ENCODE results near the gene SDC4.

Gene SDC4

DNA sequence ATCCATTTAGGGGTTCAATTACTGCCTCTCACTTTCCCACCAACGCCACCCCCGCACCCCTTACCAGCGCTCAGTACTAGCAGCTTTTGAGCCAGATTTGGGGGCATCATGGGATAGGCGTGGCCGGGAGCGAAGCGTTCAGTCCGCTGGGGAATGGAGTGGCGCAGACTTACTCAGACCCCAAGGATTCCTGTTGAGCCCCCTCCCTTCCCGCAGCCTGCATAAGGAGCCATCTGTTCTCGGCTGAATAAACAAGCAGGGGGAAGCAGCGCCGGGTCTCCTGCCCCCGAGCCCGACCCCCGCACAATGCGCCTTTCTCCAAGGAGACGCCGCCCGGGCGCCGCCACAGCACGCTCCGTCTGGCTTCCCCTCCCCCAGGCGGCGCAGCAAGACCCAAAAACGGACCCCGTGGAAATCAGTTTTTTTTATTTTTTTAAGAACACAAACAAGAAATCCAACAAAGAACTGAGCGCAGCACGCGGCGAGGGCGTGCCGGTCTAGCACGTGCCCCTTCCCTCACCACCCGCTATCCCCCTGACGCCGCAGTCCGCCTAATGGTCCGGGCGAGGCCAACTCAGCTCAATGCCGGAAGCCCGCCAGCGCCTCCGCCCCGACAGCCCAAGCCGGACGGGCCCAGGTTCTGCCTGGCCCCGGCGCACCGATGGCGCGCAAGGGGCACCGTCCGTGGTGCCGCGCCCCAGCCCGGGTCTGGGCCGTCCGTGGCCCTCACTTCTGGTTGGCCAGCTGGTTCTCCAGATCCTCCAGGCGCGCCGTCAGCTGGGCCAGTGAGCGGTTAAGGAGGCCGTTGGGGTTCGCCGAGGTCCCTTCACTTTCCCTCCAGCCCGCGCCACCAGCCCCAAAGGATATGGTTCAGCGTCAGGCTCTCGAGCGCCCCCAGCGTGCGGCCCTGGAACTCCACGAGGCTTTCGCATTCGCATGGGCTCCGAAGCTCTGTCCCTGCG is 54.9 kb downstream of the SDC4 start:
- peak; percentile 57 for DNase-seq

DNA sequence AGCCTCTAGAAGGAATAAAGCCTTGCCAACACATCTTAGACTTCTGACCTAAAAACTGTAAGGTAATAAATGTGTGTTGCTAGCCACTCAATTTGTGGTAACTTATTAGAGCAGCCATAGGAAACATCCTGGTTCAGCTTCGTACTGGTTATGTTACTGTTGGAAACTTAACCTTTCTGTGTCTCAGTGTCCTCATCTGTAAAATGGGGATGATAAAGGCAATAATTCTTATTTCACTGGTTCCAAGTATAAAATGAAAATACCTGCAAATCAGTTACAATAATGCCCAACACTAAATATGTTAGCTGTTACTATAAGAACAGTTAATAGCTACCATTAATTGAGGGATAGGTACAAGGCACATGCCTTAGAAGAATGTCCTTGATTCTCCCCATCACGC is 55.9 kb downstream of the SDC4 start:
- no peak for DNase-seq

DNA sequence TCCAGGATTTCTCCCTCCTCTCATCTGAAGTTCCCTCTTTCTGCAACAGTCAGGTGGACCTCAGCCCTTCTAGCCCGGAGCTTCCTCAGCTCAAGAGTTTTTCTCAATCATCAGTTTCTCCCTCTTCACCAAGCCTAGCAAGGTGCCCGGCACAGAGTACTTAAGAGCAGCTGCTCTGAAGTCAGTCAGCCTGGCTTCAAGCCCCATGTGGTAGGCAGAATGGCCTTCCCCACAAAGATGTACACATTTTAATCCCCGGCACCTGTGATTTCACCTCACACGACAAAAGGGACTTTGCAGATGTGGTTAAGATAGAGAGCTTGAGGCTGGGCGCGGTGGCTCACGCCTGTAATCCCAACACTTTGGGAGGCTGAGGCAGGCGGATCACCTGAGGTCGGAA is 56.7 kb downstream of the SDC4 start:
- no peak for DNase-seq

DNA sequence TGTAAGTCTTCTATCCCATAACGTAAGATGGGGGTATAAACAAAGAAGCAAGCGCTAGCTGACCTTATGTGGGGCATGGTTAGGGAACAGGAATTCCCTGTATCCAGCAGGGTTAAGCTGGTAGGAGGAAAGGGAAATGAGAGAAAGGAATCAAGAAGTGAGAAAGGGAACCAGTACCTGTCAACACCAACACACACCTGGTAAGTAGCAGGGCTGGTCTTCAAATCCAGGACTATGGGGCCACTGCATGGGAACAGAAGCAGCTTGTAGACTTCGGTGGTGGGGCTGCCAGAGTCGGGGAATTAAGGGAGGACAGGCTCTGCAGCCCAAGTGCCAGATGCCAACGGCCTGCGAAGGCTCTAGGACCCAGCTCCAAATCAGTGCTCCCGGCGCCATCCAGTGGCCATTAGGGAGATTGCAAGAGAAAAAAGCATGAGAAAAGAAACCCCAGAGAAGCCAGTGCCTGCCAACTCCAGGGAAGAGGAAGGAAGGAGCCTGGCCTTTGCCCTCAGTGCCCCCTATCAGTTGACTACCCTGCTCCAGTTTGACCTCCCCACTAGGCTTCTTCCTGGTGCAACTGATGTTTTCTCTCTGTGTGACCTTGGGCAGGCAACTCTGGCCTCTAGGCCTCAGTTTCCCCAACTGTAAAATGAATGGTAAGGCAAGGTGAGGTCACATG is 57.4 kb downstream of the SDC4 start:
- peak; percentile 74 for DNase-seq

DNA sequence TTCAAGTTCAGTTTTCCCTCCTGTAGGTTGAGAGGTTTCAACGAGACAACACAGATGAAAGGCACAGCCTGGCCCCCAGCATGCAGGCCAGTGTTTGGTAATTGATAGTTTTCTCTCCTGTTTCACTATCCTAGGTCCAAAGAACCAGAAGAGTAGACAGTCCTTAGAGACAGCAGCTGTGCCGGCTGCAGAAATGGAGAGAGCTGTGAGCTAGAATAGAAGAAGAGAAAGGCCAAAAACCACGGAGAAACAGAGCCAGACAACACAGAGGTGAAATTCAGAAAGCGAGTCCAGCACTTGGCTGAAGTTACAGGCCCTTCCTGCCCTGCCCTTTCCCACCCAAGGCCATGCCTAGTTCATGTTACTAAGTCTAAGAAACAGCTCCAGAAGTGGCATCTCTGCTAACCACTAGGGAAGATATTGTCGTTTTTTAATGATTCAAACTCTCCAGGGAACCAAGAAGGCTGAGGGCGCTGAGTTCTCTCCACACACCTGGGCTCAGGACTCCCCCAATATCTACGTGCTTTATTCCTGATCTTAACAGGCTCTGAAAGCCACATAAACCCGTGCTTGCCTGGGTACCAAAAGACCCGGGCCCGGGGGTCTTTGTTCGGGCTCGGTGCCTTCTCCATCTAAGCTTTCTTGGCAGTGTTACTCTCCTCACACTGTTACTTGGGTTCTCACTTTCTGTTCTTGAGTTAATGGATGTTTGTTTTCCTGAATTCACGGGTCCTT is 58.1 kb downstream of the SDC4 start:
- DNase-seq = no peak

DNA sequence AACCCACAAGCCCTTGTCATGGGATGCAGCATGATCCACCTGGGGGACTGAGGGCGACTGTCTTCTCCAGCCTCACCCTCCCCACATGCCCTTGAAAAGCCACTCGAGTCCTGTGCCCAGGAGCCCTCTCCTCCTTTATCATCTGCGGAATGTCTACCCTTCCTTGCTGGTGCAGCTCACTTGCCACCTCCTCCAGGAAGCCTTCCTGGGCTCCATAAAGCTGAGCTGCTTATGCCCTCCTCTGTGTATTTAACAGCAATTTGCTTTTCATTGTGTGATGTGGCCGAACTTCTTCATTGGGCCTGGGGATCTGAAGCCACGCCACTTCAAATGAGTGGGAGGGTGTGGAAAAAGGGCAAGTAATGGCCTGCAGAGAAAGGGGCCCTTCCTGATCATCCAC is 59.4 kb downstream of the SDC4 start:
- DNase-seq = no peak

DNA sequence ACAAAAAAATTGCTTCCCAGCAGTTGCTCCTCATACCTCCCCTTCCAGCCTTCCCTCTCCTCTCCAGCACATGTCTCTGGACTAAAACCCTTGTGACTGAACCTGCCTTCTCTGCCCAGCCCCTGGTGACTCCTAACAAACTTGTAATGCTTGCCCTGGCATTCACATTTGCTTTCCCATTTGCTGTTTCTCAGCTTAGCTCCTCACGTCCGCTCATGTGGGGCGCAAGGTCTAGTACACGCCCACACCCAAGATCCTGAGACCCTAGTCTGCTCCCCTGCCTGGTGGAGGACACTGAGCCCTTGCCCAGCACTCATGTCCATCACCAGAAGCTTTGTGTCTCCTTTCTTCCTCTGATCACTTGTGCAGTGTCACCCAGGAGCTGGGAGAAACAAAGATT is 59.8 kb downstream of the SDC4 start:
- no peak for DNase-seq

DNA sequence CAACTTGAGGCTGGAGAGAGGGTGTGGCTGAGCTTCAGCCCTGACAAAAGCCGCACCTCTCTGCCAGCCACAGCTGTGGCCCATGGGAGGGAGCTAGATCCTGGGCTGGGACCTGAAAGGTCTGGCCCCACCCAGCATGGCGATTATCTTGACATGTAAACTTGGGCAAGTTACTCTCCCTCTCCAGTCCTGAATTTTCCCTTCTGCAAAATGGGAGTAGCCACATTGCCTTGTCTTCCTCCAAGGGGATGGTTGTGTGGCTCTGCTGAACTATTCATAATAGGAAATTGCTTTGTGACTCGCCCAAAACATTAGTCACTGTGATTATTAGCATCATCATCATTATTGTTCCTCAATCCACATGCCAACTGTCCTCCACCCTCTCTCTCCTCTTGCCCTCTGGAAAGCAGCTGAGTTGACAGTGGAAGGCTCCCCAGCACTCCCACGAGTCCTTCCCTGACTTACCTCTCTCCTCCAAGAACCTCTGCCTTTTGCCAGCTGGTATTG is 64.6 kb downstream of the SDC4 start:
- DNase-seq = no peak

DNA sequence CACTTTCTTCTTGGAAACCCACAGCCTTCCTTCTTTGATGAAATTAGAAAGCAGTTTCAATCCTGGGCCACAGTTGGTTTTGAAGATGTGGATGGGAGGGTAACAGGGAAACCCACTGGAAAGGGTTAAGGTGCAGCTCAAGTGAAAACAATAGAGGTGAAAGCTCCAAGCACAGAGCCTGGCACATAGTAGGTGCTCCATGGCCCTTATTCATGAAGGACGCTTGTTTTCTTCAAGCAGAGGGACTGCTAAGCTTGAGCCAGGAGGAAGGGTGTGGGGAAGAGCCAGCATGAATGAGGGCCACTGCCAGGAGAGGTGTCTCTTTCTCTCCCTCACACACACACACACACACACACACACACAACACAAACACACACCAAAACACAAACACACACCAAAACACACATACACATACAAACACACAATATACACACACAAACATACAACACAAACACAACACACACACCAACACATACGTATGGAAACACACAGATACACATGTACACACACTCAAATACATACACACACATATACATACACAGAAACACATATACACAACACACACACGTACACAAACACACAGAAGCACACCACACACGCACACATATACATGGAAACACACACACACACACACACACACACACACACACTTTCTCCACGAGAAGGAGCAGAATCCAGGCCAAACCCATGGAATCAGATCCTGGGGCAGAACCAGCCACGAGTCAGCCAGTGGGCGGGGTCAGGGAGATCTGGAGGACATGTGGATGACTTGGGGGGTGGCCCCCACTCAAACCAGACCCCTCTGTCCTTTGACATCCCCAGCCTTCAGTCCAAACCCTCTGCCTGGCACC is 65.3 kb downstream of the SDC4 start:
- DNase-seq = no peak

DNA sequence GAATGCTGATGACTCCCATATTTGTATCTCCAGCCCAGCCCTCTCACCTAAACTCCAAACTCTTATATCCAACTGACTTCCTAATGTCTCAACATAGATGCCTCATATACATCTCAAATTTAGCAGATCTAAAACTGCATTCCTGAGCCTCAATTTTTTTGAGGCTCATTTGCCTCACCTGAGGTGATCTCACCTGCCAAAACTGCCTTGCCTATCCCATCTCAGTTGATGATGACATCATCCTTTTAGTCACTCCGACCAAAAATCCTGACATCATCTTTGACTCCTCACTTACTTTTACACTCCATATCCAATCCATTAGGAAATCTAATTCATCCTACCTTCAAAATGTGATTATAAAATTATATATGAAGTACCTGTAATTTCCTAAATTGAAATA is 68.2 kb downstream of the SDC4 start:
- DNase-seq = no peak

DNA sequence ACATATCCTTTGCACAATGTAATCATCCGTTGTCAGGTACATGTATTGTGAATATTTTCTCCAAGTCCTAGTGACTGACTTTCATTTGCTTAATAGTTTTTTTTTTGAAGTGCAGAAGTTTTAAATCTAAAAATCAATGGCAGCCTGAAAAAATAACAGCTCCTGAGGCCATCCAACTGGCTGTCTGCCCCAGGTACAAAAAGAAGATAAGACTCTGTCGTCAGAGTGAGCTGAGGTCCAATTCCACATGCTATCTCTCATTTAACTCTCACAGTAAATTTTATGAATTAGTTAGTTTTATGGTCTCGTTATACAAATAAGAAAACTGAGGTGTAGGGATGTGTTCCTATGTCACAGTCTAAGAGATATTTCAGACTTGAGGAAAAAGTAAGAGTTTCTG is 72.9 kb downstream of the SDC4 start:
- DNase-seq = no peak

Data from NCI-H1092 treated with DMSO at 0.1 percent for 48 hours (cell line).